HG03039 (cell line): ENCODE measurements around the gene FAM107B.
"Not testable (repeated sequence)": the region's sequence is repeated elsewhere in the genome, so short reads cannot be mapped to it uniquely, and the experiment has no call there.

Experiments
- ATAC-seq: cut with Tn5 transposase; IDR thresholded peaks from one replicate; pipeline ENCODE4 v1.9.1; 2021; ENCODE audit warnings: mild to moderate bottlenecking, moderate library complexity; ENCODE audit not compliant: unreplicated experiment

The FAM107B gene

GRCh38 chr10:14667280-14667679 is 107.4 kb downstream of the FAM107B start:
- no peak for ATAC-seq

- ATAC-seq, result no peak
Measured at GRCh38 chr10:14665865-14666857, 108.5 kb downstream of the FAM107B start.

DNA sequence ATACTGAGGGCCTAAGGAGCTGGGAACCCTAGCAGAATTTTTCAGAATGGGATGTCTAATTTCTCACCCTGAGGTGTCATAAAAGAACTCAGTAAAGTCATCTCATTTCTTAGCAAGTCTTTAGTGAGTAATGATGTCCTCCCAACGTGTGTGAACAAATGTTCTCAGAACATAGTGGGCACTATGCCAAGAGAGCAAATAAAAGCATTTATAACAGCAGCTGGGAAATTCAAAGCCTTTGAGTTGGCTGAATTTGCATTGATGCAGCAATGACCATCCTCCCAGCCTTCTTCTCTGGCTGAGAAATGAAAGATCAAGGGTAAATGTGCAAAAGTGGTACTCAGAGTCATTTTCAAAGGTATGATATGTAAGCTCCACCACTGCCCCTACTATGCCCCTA is 109.4 kb downstream of the FAM107B start:
- no peak for ATAC-seq

DNA sequence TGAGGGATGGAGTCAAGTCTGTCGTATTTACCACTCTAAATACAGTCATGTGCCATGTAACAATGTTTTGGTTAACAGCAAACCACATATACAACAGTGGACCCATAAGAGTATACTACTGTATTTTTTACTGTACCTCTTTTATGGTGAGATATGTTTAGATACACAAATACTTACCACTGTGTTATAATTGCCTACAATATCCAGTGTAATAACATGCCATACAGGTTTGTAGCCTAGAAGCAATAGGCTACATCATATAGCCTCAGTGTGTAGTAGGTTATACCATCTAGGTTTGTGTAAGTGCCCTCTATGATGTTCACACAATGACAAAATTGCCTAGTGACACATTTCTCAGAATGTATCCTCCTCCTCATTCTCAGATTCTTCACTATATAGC is 110.4 kb downstream of the FAM107B start:
- ATAC-seq, result no peak

DNA sequence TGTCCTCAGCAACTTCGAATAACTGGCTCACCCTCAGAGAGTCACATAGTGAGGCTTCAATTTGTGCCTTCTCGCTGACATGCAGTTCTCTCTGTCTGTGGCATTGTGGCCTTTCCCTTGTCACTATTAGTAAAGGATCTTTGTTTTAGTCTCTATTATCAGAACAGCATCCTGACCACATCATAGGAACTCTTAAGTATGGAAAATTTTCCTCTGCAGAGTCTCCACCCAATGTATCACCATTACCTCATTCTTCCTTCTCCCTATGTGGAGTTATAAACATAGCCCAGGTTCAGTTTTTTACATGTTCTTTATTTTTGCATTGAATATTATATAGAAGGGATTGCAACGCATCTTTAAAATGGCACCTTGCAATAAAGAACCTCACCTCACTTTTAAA is 112.9 kb downstream of the FAM107B start:
- ATAC-seq, result no peak

DNA sequence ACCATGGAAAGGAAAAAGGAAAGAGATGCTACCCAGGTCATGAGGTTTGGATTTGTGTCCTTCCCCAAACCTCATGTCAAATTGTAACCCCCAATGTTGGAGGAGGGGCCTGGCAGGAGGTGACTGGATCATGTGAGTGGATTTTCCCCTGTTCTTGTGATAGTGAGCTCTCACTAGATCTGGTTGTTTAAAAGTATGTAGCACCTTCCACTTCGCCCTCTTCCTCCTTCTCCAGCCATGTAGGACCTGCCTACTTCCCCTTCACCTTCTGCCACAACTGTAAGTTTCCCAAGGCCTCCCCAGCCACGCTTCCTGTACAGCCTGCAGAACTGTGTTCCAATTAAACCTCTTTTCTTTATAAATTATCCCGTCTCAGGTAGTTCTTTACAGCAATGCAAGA is 113.9 kb downstream of the FAM107B start:
- ATAC-seq, result no peak

GRCh38 chr10:14659626-14660196 is 115.0 kb downstream of the FAM107B start:
- peak; percentile 82 for ATAC-seq

GRCh38 chr10:14659137-14659536 is 115.6 kb downstream of the FAM107B start:
- ATAC-seq, result not testable (repeated sequence)

DNA sequence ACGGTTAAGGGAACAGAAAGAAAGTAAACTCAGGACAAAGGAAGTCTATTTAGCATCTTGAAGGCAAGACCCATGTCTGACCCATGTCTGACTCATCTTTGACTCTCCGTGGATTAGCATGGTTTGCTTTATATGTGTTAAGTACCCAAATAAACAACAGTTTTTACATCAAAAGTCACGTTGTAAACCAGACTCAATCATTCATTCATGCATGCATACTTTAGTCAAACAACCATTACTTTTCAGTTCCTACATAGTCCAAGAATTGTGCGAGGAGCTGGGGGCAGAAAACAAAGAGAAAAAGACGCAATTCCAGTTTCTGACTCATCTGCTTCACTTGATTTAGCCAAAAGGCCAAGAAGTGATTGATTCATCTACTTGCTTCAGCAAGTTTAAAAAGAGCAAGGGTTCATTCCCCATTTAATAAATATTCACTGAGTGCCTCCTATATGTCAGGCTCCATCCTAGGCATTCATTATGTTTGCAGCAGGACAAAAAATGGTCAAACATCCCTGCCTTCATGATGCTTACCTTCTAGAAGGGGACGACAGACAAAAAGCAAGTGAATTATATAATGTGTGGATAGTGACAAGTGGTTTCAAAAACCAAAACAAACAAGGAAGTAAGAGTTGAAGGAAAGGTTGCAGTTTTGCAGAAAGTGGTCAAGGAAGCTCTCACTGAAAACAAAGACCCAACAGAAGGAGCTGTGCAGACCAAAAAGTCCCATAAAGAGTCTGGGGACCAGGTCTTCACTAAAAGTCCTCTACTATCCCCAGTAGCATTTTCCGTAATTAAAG is 116.2 kb downstream of the FAM107B start:
- ATAC-seq, result no peak

GRCh38 chr10:14656052-14656730 is 118.5 kb downstream of the FAM107B start:
- no peak for ATAC-seq

DNA sequence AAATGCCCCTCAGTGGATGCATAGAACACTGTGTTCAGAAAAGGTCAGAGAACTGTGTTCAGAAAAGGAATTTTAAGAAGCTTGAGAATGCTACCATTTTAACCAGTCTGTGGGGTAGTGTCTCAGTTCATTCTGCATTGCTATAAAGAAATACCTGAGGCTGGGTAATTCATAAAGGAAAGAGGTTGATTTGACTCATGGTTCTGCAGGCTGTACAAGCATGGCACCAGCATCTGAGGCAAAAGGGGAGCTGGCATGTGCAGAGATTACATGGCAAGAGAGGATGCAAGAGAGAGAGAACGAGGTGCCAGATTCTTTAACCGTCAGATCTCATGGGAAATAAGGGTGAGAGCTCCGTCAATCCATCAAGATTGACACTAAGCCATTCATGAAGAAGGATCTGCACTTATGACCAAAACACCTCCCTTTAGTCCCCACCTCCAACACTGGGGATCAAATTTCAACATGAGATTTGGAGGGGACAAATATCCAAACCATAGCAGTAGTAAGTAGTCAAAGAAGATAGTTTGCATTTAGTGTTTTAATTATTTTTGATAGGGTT is 119.8 kb downstream of the FAM107B start:
- no peak for ATAC-seq

GRCh38 chr10:14653271-14654161 is 121.2 kb downstream of the FAM107B start:
- no peak for ATAC-seq

- no peak for ATAC-seq
Measured at GRCh38 chr10:14652816-14653215, 121.9 kb downstream of the FAM107B start.

GRCh38 chr10:14652067-14652466 is 122.6 kb downstream of the FAM107B start:
- no peak for ATAC-seq

DNA sequence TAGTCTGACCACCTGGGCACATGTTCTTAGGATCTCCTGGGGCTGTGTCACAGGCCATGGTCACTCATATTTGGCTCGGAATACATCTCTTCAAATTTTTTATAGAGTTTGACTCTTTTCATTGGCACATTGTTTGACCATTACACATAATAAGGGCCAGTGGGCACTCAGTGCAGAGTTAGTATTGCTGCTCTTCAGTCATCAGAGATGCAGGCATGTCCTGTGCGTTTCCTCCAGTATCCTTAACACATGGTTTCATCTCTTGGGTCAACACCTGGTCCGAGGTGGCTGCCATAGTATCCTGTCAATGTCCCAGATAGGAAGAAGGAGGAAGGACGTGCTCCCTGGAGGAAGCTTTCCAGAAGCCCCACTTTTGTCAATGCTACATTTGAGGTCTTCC is 125.0 kb downstream of the FAM107B start:
- ATAC-seq, result no peak

GRCh38 chr10:14648946-14649345 is 125.8 kb downstream of the FAM107B start:
- ATAC-seq, result no peak

- ATAC-seq, result peak; percentile 91
Measured at GRCh38 chr10:14648005-14648765, 126.5 kb downstream of the FAM107B start.

- peak; percentile 44 for ATAC-seq
Measured at GRCh38 chr10:14645239-14645960, 129.3 kb downstream of the FAM107B start.
